ENCODE measurements around the gene EXOC3. TPM values are rescaled to one million over a fixed set of nuclear protein-coding genes. Genes with fewer than 3 reads are reported as not detected.

Gene EXOC3
- total and polyA plus RNA-seq, 2 of the 8 experiments (the other 6 are each of a cell fraction or from before 2014, with no cell fraction given): 14.4 to 30.0 TPM

DNA sequence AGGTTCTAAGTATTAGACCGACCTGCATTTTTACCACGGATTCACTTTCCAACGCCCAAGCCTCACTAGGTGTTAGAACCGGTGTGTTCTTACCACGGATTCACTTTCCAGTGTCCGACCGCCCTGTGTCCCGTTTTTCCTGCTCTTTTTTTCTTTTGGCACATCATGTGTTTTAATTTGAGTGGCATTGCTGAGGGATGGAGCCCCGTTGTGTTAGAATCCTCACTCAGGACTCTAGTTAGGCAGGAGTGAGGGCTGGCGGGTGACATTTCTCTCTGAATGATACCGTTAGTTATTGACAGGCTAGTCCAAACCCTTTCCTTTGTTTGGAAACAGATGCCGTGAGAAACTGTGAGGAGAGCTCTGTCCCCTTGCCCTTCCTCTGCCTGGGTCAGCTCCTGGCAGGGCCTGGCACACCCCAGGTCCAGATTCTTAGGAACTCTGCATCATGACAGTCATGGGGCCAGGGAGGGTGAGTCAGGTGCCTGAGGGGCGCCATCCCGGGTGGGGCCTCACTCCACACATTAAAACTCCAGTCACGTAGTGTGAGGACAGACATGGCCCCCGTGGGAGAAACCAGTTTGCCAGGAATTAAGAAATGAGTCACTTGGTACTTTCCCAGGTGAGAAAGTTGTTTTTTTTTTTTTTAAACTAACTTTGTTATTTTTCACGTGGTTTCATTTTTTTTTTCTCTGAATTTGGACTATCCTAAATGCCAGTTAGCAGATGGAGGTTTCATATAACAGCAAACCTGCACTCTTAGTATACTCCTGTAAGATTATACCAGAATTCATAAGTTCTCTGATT lies 15.8 kb downstream of the EXOC3 start:
- CTCF ChIA-PET (ENCODE audit: partially characterized antibody): interaction anchor here (1.3 to 1.9 kb wide), 2 partner anchors 12 kb away, joined by 4 to 8 read pairs; no protein-coding TSS in a partner anchor
- TF ChIP-seq TAF1 (IDR thresholded peaks at IDR 0.05; ENCODE audit: low read depth, low read length) (no peak), SAP30 (IDR thresholded peaks at IDR 0.05; ENCODE audit: insufficient read depth, insufficient replicate concordance, low read length) (no peak), CREB1 (IDR thresholded peaks at IDR 0.05) (no peak), SRF (IDR thresholded peaks at IDR 0.05; ENCODE audit: low read depth, low read length) (no peak), PHF8 (conservative IDR thresholded peaks at IDR 0.05; ENCODE audit: low read depth, low read length) (no peak), CHD1 (IDR thresholded peaks at IDR 0.05; ENCODE audit: low read depth, low read length) (no peak), BRCA1 (IDR thresholded peaks at IDR 0.05; ENCODE audit: low read depth, low read length) (no peak), RBBP5 (IDR thresholded peaks at IDR 0.05; ENCODE audit: borderline replicate concordance, low read depth, low read length) (no peak), SP4 (IDR thresholded peaks at IDR 0.05; ENCODE audit: low read length) (no peak), POLR2AphosphoS5 (IDR thresholded peaks at IDR 0.05; ENCODE audit: low read depth, low read length) (no peak), KDM5A (IDR thresholded peaks at IDR 0.05; ENCODE audit: low read length) (no peak)
- TF ChIP-seq, protein P1, sequence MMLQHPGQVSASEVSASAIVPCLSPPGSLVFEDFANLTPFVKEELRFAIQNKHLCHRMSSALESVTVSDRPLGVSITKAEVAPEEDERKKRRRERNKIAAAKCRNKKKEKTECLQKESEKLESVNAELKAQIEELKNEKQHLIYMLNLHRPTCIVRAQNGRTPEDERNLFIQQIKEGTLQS (IDR thresholded peaks at IDR 0.05; ENCODE audit: insufficient read depth, low read depth, low read length): no peak

More for the DNA sequence above, 15.8 kb downstream of the EXOC3 start:
- no peak overlapping the region for H3K56ac ChIP-seq (replicated peaks; ENCODE audit: insufficient read length, low read depth, low read length)
- peaks cover 4% of the 10 kb centered on the region for H3K79me1 ChIP-seq (ENCODE audit: low read depth, low read length)
- H3K4me3 ChIP-seq (ENCODE audit: extremely low read depth in 1 of 4, insufficient read depth in 2 of 4, low read depth in 3 of 4, low read length in 4 of 4): no peak overlapping the region
- H3K4me1 ChIP-seq (replicated peaks in 1 of 4; ENCODE audit: control insufficient read depth in 3 of 4, insufficient read depth in 4 of 4, low read length in 3 of 4): peaks cover 2 to 7% (median 2%) of the 10 kb centered on the region in 4 experiments; a peak in 5 of 7 replicates
- H2BK15ac ChIP-seq (ENCODE audit: low read length): no peak overlapping the region
- FAIRE-seq (no peak), DNase-seq (ENCODE audit: low read depth in 1 of 2, low spot score in 2 of 2) (no peak)
- no peak overlapping the region for H3K27ac ChIP-seq (ENCODE audit: low read depth, low read length)
- no peak overlapping the region for H3K23ac ChIP-seq (ENCODE audit: insufficient read length)
- no peak overlapping the region for H2BK12ac ChIP-seq (ENCODE audit: low read depth, low read length)
- no peak overlapping the region for H2AFZ ChIP-seq (ENCODE audit: low read length)
- 88% methylated on average over 17 of the region's 17 CpGs; no CpG with 5 or more reads in 1 of the 2 experiments for WGBS, 2 experiments (ENCODE audit: extremely low coverage in 1 of 2, insufficient coverage in 1 of 2, insufficient read length in 1 of 2, insufficient replicate concordance in 2 of 2, low coverage in 1 of 2, low lambda C conversion rate in 2 of 2, missing lambda C conversion rate in 1 of 2)
- H2BK5ac ChIP-seq (ENCODE audit: low read depth, low read length): no peak overlapping the region
- no peak overlapping the region for H2AK5ac ChIP-seq (ENCODE audit: low read depth, low read length)
- H3K4ac ChIP-seq (replicated peaks; ENCODE audit: insufficient read length, low read depth, low read length): no peak overlapping the region
- peaks cover 2 to 17% (median 6%) of the 10 kb centered on the region in 4 experiments; a peak in 4 of 8 replicates for H3K36me3 ChIP-seq (ENCODE audit: control insufficient read depth in 2 of 4, insufficient read depth in 4 of 4, low read length in 3 of 4)
- no peaks in the 10 kb centered on the region for H3K9me3 ChIP-seq (ENCODE audit: insufficient read depth in 2 of 2, low read depth in 1 of 2, low read length in 1 of 2)
- H4K20me1 ChIP-seq (replicated peaks in 1 of 2; ENCODE audit: control insufficient read depth in 1 of 2, insufficient read depth in 2 of 2, low read length in 2 of 2): peaks cover 2 to 3% of the 10 kb centered on the region in 2 experiments
- H3K14ac ChIP-seq (ENCODE audit: insufficient read length): no peak overlapping the region
- H3K27me3 ChIP-seq (replicated peaks in 1 of 4; ENCODE audit: control insufficient read depth in 3 of 4, extremely low read depth in 1 of 4, insufficient read depth in 3 of 4, low read length in 3 of 4): no peaks in the 10 kb centered on the region
- no peak overlapping the region for H4K8ac ChIP-seq (ENCODE audit: extremely low read depth, insufficient read depth, low read length)
- no peak overlapping the region for H2BK20ac ChIP-seq (ENCODE audit: low read length)
- no peak overlapping the region for H2BK120ac ChIP-seq (replicated peaks; ENCODE audit: low read depth, low read length)
- H3K79me2 ChIP-seq (ENCODE audit: control insufficient read depth in 1 of 2, insufficient read depth in 2 of 2, low read length in 2 of 2): 0 out of 4 replicates have a peak, but pooled peaks cover 0 to 3% of the 10 kb centered on the region in 2 experiments
- POLR2A ChIA-PET (ENCODE audit: partially characterized antibody): no interaction called here
- H3K4me2 ChIP-seq (ENCODE audit: insufficient read depth in 1 of 2, low read depth in 2 of 2, low read length in 2 of 2): no peak overlapping the region
- no peak overlapping the region for H4K91ac ChIP-seq (replicated peaks; ENCODE audit: insufficient read length, low read length)
- H3K9ac ChIP-seq (replicated peaks in 1 of 4; ENCODE audit: extremely low read depth in 1 of 4, low read depth in 3 of 4, low read length in 3 of 4): no peak overlapping the region
- H4K5ac ChIP-seq (ENCODE audit: insufficient read length, low read depth, low read length): no peak overlapping the region
- no peak overlapping the region for H3K18ac ChIP-seq (ENCODE audit: extremely low read depth, low read length)
- no peaks in the 10 kb centered on the region for H3K23me2 ChIP-seq (ENCODE audit: low read depth, low read length)
